ENCODE data around the gene SLX9.
"Not testable (repeated sequence)": the region's sequence is repeated elsewhere in the genome, so short reads cannot be mapped to it uniquely, and the experiment has no call there.

Gene SLX9

DNA sequence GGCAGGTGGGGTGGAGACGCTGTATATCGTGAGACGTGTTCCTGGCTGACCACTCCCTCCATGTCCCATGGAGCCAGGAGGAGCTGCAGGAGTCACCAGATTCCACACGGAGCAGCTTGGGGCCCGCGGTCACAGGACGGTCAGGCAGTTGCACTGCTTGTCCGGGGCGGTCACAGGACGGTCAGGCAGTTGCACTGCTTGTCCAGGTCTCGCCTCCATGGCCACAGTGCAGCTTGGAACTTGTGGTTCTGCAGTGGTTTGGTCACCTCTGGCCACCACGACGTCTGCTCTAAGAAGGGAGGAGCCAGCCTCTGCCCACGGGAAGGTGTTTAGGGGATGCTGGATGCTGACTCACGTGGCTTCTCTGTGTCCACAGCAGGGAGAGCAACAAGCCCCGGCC, 33.0 kb downstream of the SLX9 start:
- Histone ChIP-seq H3K27me3 (ENCODE audit: control insufficient read depth, insufficient read depth, low read length) (no peaks in the 10 kb centered on the region), H3K9me3 (ENCODE audit: control insufficient read depth, insufficient read depth, low read length) (no peaks in the 10 kb centered on the region), H3K36me3 (ENCODE audit: control insufficient read depth, insufficient read depth, low read length) (peaks cover 40% of the 10 kb centered on the region), H3K4me3 (ENCODE audit: low read length) (no peak overlapping the region), H3K27ac (ENCODE audit: low read length) (no peak overlapping the region), H3K4me1 (ENCODE audit: control insufficient read depth, insufficient read depth, low read length) (peaks cover 3% of the 10 kb centered on the region; the same call in 1 of the 2 replicates)
- no CpG with 5 or more reads among the region's 16 CpGs for WGBS (ENCODE audit: insufficient coverage, insufficient read length)
- no peak for DNase-seq (ENCODE audit: low read depth, low spot score)

DNA sequence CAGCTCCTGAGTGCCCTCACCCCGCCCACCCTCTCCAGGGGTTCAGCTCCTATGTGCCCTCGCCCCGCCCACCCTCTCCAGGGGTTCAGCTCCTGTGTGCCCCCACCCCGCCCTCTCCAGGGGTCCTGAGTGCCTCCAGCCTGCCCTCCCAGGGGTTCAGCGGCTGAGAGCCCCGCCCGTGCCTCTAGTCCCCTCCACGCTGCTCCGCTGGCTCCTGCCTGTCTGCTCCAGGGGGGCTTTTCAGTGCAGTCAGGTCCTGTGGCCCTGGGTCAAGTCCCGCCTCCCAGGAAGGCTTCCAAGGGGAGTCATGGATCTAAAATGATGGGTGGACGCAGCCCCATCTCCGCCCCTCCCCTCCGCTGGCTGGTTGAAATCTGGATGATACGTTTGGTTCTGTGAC, 33.8 kb downstream of the SLX9 start:
- DNase-seq (ENCODE audit: low read depth, low spot score) = no peak
- Histone ChIP-seq H3K27ac (ENCODE audit: low read length) (no peak overlapping the region), H3K36me3 (ENCODE audit: control insufficient read depth, insufficient read depth, low read length) (peaks cover 36% of the 10 kb centered on the region), H3K9me3 (ENCODE audit: control insufficient read depth, insufficient read depth, low read length) (no peaks in the 10 kb centered on the region), H3K27me3 (ENCODE audit: control insufficient read depth, insufficient read depth, low read length) (no peaks in the 10 kb centered on the region), H3K4me1 (ENCODE audit: control insufficient read depth, insufficient read depth, low read length) (peaks cover 3% of the 10 kb centered on the region; the same call in 1 of the 2 replicates), H3K4me3 (ENCODE audit: low read length) (no peak overlapping the region)
- WGBS (ENCODE audit: insufficient coverage, insufficient read length) = no CpG with 5 or more reads among the region's 14 CpGs

DNA sequence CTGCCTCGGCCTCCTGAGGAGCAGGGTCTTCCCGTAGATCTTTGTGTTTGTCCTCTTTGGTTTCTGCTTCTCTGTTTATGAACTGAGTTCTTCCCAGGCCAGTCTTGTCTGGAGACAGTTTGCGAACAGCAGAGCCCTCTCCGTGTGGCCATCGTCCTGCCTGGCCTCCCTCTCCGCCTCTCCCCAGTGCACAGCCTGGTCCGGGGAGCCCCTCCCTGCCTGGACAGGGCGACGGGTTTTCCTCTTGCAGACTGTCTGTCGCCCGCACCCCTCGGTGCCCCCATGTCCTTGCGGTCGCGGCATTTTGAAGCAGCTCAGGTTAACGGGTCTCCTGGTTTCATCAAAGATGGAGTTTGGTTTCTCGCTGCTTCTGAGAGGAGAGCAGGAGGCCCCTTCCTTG, 34.8 kb downstream of the SLX9 start:
- no peak for DNase-seq (ENCODE audit: low read depth, low spot score)
- Histone ChIP-seq H3K27me3 (ENCODE audit: control insufficient read depth, insufficient read depth, low read length) (no peaks in the 10 kb centered on the region), H3K9me3 (ENCODE audit: control insufficient read depth, insufficient read depth, low read length) (no peaks in the 10 kb centered on the region), H3K4me3 (ENCODE audit: low read length) (no peak overlapping the region), H3K36me3 (ENCODE audit: control insufficient read depth, insufficient read depth, low read length) (peaks cover 33% of the 10 kb centered on the region), H3K4me1 (ENCODE audit: control insufficient read depth, insufficient read depth, low read length) (peaks cover 3% of the 10 kb centered on the region; the same call in 1 of the 2 replicates), H3K27ac (ENCODE audit: low read length) (no peak overlapping the region)
- WGBS (ENCODE audit: insufficient coverage, insufficient read length) = no CpG with 5 or more reads among the region's 17 CpGs

DNA sequence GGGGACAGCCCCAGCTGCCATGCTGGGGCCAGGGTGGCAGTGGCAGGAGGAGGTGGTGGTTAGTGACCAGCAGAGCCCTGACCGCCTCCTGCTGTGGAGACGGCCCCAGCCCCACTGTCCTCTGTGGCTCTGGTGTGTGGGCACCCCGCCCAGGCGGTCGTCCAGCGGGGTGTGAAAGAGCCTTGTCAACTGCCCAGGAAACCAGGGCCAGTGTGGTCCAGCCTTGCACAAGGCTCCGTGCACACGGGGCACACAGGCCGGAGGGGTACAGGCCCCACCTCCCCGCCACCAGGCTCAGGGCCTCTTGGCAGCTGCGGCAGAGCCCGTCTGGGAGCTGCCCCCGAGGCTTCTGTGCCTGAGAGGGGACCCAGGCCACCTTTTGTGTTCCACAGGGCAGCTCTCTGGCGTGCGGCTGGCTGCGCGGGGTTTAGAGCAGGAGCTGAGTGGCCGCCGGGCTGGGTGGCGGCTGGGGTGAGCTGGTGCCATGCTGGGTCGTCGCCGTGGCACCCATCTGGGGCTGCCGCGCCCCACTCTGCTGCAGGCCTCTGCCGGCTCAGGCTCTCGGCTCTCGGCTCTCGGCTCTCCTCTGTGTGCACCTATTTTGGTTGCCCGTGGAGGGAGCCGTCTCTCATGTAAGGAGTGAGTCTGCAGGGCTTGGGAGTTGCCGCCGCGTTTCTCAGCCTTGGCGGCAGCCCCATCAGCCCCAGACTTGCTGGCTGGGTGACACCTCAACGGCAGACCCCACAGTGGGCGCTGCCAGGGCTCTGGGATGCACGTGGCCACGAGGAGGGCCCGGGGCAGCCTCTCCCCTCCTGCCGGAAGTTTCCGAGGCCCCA, 36.1 kb downstream of the SLX9 start:
- peaks cover 26% of the 10 kb centered on the region for H3K36me3 ChIP-seq (ENCODE audit: control insufficient read depth, insufficient read depth, low read length)
- no peak overlapping the region for H3K27ac ChIP-seq (ENCODE audit: low read length)
- H3K9me3 ChIP-seq (ENCODE audit: control insufficient read depth, insufficient read depth, low read length) = no peaks in the 10 kb centered on the region
- WGBS (ENCODE audit: insufficient coverage, insufficient read length) = no CpG with 5 or more reads among the region's 42 CpGs
- peaks cover 2% of the 10 kb centered on the region; the same call in 1 of the 2 replicates for H3K4me1 ChIP-seq (ENCODE audit: control insufficient read depth, insufficient read depth, low read length)
- H3K4me3 ChIP-seq (ENCODE audit: low read length) = no peak overlapping the region; the same call in 1 of the 2 replicates
- DNase-seq (ENCODE audit: low read depth, low spot score) = no peak
- H3K27me3 ChIP-seq (ENCODE audit: control insufficient read depth, insufficient read depth, low read length) = no peaks in the 10 kb centered on the region

DNA sequence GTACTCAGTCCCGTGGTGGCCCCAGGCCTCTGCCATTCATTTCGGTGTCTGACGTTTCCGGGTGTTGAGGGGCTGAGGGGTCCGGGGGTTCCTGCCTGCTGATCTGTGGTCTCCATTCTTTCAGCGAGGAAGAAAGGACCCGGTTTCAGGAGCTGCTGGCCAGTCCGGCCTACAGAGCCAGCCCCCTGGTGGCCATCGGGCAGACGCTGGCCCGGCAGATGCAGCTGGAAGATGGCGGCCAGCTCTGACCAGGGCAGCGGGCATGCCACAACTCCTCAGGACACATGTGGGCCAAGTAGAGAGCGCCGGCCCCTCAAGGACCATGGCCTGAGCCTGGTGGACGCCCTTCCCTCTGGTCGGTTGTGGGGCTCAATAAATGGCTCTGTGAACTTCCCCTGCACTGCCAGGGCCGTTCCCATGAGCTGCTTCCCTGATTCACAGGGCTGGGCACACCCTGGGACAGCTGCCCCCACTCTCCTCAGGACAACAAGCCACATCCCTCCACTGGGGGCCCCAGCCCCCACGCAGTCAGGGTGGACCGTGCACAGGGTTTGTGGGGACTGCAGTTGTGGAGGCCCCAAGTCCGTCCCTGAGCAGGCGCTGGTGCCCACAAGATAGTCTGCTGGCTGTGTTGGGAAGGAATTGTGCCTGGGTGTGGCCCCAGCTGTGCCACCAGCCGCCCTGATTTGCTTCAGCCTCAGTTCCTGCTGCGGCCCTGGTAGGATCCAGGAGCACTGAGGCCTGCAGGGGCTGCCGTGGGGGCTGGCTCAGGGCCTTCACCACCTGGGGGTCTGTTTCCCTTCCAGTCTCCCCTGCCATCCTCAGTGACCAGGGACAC, 36.9 kb downstream of the SLX9 start:
- H3K4me1 ChIP-seq (ENCODE audit: control insufficient read depth, insufficient read depth, low read length); DNase-seq (ENCODE audit: low read depth, low spot score); H3K9me3 ChIP-seq (ENCODE audit: control insufficient read depth, insufficient read depth, low read length); H3K27ac ChIP-seq (ENCODE audit: low read length); H3K4me3 ChIP-seq (ENCODE audit: low read length); H3K27me3 ChIP-seq (ENCODE audit: control insufficient read depth, insufficient read depth, low read length): not testable (repeated sequence)
- WGBS (ENCODE audit: insufficient coverage, insufficient read length) = no CpG with 5 or more reads among the region's 25 CpGs
- peaks cover 24% of the 10 kb centered on the region for H3K36me3 ChIP-seq (ENCODE audit: control insufficient read depth, insufficient read depth, low read length)

DNA sequence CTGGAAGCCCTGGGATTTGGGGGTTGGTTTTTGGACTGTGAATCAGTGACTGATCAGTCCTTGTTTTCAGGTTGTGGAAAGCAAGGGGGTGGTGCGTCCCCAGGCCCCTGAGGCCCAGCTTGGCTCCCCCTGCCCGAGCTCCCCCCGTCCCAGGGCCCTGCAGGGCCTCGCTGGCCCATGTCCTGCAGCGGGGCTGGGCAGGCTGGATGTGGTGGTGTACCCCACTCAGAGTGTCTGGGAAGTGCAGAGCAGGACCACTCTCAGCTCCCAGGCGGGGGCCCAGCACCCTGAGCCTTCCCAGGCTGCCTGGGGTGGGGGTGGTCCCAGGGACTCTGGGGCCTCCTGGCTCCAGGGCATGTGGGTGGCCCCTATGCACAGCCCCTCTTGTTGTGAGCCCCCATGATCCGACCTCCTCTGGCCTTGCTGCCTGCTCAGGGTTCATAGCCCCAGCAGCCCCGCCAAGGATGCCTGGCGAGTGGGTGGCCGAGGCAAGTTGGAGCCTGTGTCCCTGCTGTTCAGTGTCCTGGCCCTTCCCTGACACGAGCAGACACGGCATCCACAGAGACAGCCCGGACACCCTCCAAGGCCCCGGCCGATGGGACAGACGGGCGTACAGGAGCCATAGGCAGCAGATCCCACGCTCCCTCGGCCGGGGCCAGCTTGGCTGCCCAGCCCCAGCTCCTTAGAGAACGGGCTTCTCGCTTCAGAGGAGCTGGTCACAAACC, 37.9 kb downstream of the SLX9 start:
- Histone ChIP-seq H3K4me1 (ENCODE audit: control insufficient read depth, insufficient read depth, low read length) (no peaks in the 10 kb centered on the region; the same call in 1 of the 2 replicates), H3K9me3 (ENCODE audit: control insufficient read depth, insufficient read depth, low read length) (no peaks in the 10 kb centered on the region), H3K36me3 (ENCODE audit: control insufficient read depth, insufficient read depth, low read length) (peaks cover 21% of the 10 kb centered on the region), H3K27ac (ENCODE audit: low read length) (no peak overlapping the region), H3K27me3 (ENCODE audit: control insufficient read depth, insufficient read depth, low read length) (no peaks in the 10 kb centered on the region), H3K4me3 (ENCODE audit: low read length) (no peak overlapping the region)
- no peak for DNase-seq (ENCODE audit: low read depth, low spot score)
- no CpG with 5 or more reads among the region's 22 CpGs for WGBS (ENCODE audit: insufficient coverage, insufficient read length)

DNA sequence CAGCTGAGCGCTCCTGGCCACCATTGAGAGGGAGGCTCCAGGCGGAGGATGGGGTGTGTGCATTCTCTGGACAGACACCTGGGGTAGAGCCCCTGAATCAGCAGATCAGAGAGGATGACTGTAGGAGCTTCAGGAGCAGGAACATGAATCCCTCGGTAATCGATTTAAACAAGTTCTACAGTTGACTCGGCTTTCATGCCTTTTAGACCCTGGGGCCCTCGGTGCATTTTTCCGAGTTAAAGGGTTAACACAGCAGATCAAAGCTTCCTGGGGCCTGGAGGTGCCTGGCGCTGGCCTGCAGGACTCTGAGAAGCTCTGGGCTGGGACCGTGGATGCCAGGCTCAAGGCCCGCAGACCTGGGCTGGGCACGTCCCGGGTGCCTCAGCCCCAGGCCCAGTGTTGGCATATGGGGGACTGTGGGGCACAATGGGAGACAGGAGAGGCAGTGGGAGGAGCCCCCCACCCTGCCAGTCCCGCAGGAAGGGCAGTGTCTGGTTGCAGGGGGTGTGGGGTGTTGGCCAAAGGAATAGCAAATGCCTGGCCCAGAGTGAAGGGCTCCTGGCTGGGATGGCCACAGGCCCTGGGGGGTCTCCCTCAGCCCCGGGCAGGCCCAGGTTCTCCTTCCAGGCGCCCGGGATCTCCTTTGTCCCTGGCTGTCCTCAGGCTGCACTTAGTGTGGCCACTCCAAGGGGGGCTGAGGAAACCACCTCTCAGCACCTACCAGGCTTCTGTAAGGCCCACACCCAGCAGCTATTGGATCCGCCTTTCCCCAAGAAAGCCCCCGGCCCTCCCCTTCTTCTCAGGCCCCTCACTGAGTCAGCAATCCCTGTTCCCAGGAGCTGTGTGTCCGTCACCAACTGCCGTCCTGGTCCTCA, 40.1 kb downstream of the SLX9 start:
- Histone ChIP-seq H3K27me3 (ENCODE audit: control insufficient read depth, insufficient read depth, low read length) (no peaks in the 10 kb centered on the region), H3K36me3 (ENCODE audit: control insufficient read depth, insufficient read depth, low read length) (peaks cover 7% of the 10 kb centered on the region), H3K9me3 (ENCODE audit: control insufficient read depth, insufficient read depth, low read length) (no peaks in the 10 kb centered on the region), H3K4me1 (ENCODE audit: control insufficient read depth, insufficient read depth, low read length) (peaks cover 1% of the 10 kb centered on the region; the same call in 1 of the 2 replicates), H3K4me3 (ENCODE audit: low read length) (no peak overlapping the region), H3K27ac (ENCODE audit: low read length) (no peak overlapping the region)
- no peak for DNase-seq (ENCODE audit: low read depth, low spot score)
- no CpG with 5 or more reads among the region's 20 CpGs for WGBS (ENCODE audit: insufficient coverage, insufficient read length)

DNA sequence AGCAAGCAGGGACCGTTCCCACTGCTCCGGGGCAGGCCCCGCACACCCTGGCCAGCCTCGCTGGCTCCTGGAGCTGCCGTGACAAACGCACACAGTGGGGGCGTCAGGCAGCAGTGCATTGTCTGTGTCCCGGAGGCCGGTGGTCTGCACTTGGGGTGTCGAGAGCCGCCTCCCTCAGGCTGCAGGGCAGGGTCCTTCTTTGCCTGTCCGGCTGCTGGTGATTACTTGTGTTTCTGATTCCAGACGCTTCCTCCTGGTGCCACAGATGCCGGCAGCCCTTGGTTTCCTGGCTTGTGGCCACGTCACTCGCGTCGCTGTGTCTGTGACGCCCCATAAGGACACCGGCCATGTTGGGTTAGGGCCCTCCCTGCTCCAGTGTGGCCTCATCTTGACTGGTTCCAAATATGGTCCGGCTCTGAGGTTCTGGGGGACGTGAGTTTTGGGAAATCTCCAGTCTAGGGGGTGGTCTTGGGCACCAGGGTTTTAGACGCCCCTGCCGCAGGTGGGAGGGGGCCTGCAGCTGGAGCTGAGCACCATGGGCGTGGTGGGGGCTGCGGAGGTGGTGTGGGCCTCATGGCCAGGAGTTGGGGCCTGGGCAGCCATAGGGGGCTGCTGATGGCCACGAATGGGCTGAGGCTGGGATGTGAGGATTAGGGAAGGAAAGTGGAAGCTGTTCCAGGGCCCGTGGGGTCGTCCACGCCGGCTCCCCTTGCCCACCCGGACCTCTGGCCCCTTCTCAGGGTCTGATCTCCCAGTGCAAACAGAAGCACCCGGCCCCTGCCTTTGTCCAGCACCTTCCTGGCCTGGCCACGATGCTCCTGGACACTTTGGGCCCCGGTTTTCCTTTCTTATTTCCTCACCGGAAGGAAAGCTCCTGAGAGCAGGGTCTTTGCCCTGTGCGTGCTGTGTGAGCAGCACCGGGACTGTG, 41.0 kb downstream of the SLX9 start:
- Histone ChIP-seq H3K9me3 (ENCODE audit: control insufficient read depth, insufficient read depth, low read length) (no peaks in the 10 kb centered on the region), H3K4me1 (ENCODE audit: control insufficient read depth, insufficient read depth, low read length) (peaks cover 2% of the 10 kb centered on the region; the same call in 1 of the 2 replicates), H3K36me3 (ENCODE audit: control insufficient read depth, insufficient read depth, low read length) (no peaks in the 10 kb centered on the region; the same call in 1 of the 2 replicates), H3K27me3 (ENCODE audit: control insufficient read depth, insufficient read depth, low read length) (no peaks in the 10 kb centered on the region), H3K27ac (ENCODE audit: low read length) (no peak overlapping the region), H3K4me3 (ENCODE audit: low read length) (no peak overlapping the region)
- no CpG with 5 or more reads among the region's 38 CpGs for WGBS (ENCODE audit: insufficient coverage, insufficient read length)
- no peak for DNase-seq (ENCODE audit: low read depth, low spot score)
